HEK293 (cell line): ENCODE results near the gene EIF4B.

Source experiments
- CTCF ChIA-PET: fragments of 350-600 bp; formaldehyde crosslinking; extraction: SDS; loops from one replicate; lab custom pipeline; 2021; ENCODE audit warnings: antibody characterized with exemption; lab: Yijun Ruan, JAX
- POLR2A ChIA-PET: fragments of 300-600 bp; formaldehyde crosslinking; extraction: SDS; loops from one replicate; lab custom pipeline; 2020; ENCODE audit warnings: antibody characterized with exemption, inconsistent platforms; lab: Yijun Ruan, JAX
- H3K27ac ChIP-seq: fragments of 200-500 bp; sonication (Bioruptor generic); 2 replicates; pipeline ENCODE4 v1.5.1; 2014; ENCODE audit warnings: low read depth, low read length, control low read depth, inconsistent platforms; ENCODE audit errors: extremely low read depth
- H3K36me3 ChIP-seq, 2 experiments: fragments of 200-500 bp in 1 of 2; sonication (Bioruptor generic) in 1 of 2; 1 replicate in 1 of 2; 2 replicates in 1 of 2; pipeline ENCODE4 v1.5.1; 2014 to 2017; ENCODE audit warnings: inconsistent platforms in 2 of 2, low read length in 2 of 2; ENCODE audit not compliant: control insufficient read depth in 2 of 2, insufficient read depth in 1 of 2
- H3K4me1 ChIP-seq: fragments of 200-500 bp; sonication (Bioruptor generic); 2 replicates; pipeline ENCODE4 v1.5.1; 2014; ENCODE audit warnings: mild to moderate bottlenecking, low read length, inconsistent platforms; ENCODE audit not compliant: control insufficient read depth, insufficient read depth
- H3K4me3 ChIP-seq: 2 replicates; pipeline ENCODE4 v1.5.1; 2011; ENCODE audit warnings: low read depth, mild to moderate bottlenecking, control low read depth, low read length, moderate library complexity
- H3K9me3 ChIP-seq: fragments of 200-500 bp; sonication (Bioruptor generic); 2 replicates; pipeline ENCODE4 v1.5.1; 2014; ENCODE audit warnings: low read depth, low read length, inconsistent platforms; ENCODE audit not compliant: control insufficient read depth, insufficient read depth
- BCL11B ChIP-seq: fragments of 450-650 bp; formaldehyde crosslinking; IDR thresholded peaks from 2 replicates; pipeline ENCODE4 v1.5.1; 2016; ENCODE audit warnings: low read depth, missing biosample characterization, missing genetic modification characterization
- ELK4 ChIP-seq: IDR thresholded peaks from 2 replicates; pipeline ENCODE4 v1.6.1; 2011; ENCODE audit warnings: mild to moderate bottlenecking, low read depth, low read length, borderline replicate concordance
- GLIS2 ChIP-seq: fragments of 450-650 bp; formaldehyde crosslinking; IDR thresholded peaks from 2 replicates; pipeline ENCODE4 v1.5.1; 2016; ENCODE audit warnings: missing biosample characterization, missing genetic modification characterization
- HOXC10 ChIP-seq: sonication (generic); formaldehyde crosslinking; IDR thresholded peaks from 2 replicates; pipeline ENCODE4 v1.8.1; 2023; ENCODE audit warnings: mild to moderate bottlenecking, missing genetic modification reagents
- PRDM1 ChIP-seq: fragments of 450-650 bp; formaldehyde crosslinking; IDR thresholded peaks from 2 replicates; pipeline ENCODE4; 2016; ENCODE audit warnings: missing biosample characterization, missing genetic modification characterization
- REPIN1 ChIP-seq: fragments of 450-650 bp; formaldehyde crosslinking; IDR thresholded peaks from 2 replicates; pipeline ENCODE4 v1.5.1; 2017; ENCODE audit warnings: missing biosample characterization, missing genetic modification characterization, low read depth
- SP7 ChIP-seq: fragments of 450-650 bp; formaldehyde crosslinking; IDR thresholded peaks from 2 replicates; pipeline ENCODE4 v1.5.1; 2016; ENCODE audit warnings: missing biosample characterization, missing genetic modification characterization
- ZFP3 ChIP-seq: fragments of 450-650 bp; formaldehyde crosslinking; IDR thresholded peaks from 2 replicates; pipeline ENCODE4 v1.5.1; 2016; ENCODE audit warnings: low read depth, missing biosample characterization, missing genetic modification characterization
- ZNF138 ChIP-seq: fragments of 450-650 bp; formaldehyde crosslinking; IDR thresholded peaks from 2 replicates; pipeline ENCODE4 v1.5.1; 2016; ENCODE audit warnings: missing biosample characterization, missing genetic modification characterization, borderline replicate concordance
- ZNF155 ChIP-seq: fragments of 450-650 bp; formaldehyde crosslinking; IDR thresholded peaks from 2 replicates; pipeline ENCODE4 v1.5.1; 2016; ENCODE audit warnings: missing biosample characterization, missing genetic modification characterization
- ZNF184 ChIP-seq: fragments of 450-650 bp; IDR thresholded peaks from 2 replicates; pipeline ENCODE4 v1.5.1; 2018; ENCODE audit warnings: missing biosample characterization, mild to moderate bottlenecking, missing genetic modification characterization
- ZNF354C ChIP-seq: fragments of 450-650 bp; formaldehyde crosslinking; IDR thresholded peaks from 2 replicates; pipeline ENCODE4 v1.5.1; 2016; ENCODE audit warnings: missing biosample characterization, missing genetic modification characterization, low read depth, borderline replicate concordance
- ZNF48 ChIP-seq: fragments of 450-650 bp; formaldehyde crosslinking; IDR thresholded peaks from 2 replicates; pipeline ENCODE4 v1.5.1; 2016; ENCODE audit warnings: missing biosample characterization, missing genetic modification characterization
- ZNF529 ChIP-seq: fragments of 450-650 bp; formaldehyde crosslinking; IDR thresholded peaks from 2 replicates; pipeline ENCODE4 v1.5.1; 2017; ENCODE audit warnings: missing genetic modification characterization, missing biosample characterization; ENCODE audit not compliant: insufficient replicate concordance
- ZNF548 ChIP-seq: fragments of 450-650 bp; formaldehyde crosslinking; IDR thresholded peaks from 2 replicates; pipeline ENCODE4 v1.5.1; 2016; ENCODE audit warnings: missing biosample characterization, missing genetic modification characterization
- ZNF558 ChIP-seq: fragments of 450-650 bp; formaldehyde crosslinking; IDR thresholded peaks from 2 replicates; pipeline ENCODE4 v1.5.1; 2016; ENCODE audit warnings: missing biosample characterization, missing genetic modification characterization
- ZNF596 ChIP-seq: fragments of 450-650 bp; IDR thresholded peaks from 2 replicates; pipeline ENCODE4 v1.5.0; 2018; ENCODE audit warnings: missing biosample characterization, mild to moderate bottlenecking, missing genetic modification characterization, moderate library complexity
- ZNF610 ChIP-seq: fragments of 450-650 bp; formaldehyde crosslinking; IDR thresholded peaks from 2 replicates; pipeline ENCODE4 v1.5.1; 2016; ENCODE audit warnings: missing biosample characterization, missing genetic modification characterization, borderline replicate concordance
- TF ChIP-seq, protein P1 (sequence below): fragments of 450-650 bp; formaldehyde crosslinking; IDR thresholded peaks from 2 replicates; pipeline ENCODE4 v1.5.0; 2017; ENCODE audit warnings: missing biosample characterization, missing genetic modification characterization, borderline replicate concordance

EIF4B gene

GRCh38 chr12:53082637-53083175, 76.5 kb downstream of the EIF4B start:
- H3K36me3 ChIP-seq = no peaks in the 10 kb centered on the region
- TF ChIP-seq ZNF184 (tag by site-specific recombination) = peak; percentile 99
- peak; percentile 65 for TF ChIP-seq SP7 (tag by site-specific recombination)
- TF ChIP-seq, protein P1, sequence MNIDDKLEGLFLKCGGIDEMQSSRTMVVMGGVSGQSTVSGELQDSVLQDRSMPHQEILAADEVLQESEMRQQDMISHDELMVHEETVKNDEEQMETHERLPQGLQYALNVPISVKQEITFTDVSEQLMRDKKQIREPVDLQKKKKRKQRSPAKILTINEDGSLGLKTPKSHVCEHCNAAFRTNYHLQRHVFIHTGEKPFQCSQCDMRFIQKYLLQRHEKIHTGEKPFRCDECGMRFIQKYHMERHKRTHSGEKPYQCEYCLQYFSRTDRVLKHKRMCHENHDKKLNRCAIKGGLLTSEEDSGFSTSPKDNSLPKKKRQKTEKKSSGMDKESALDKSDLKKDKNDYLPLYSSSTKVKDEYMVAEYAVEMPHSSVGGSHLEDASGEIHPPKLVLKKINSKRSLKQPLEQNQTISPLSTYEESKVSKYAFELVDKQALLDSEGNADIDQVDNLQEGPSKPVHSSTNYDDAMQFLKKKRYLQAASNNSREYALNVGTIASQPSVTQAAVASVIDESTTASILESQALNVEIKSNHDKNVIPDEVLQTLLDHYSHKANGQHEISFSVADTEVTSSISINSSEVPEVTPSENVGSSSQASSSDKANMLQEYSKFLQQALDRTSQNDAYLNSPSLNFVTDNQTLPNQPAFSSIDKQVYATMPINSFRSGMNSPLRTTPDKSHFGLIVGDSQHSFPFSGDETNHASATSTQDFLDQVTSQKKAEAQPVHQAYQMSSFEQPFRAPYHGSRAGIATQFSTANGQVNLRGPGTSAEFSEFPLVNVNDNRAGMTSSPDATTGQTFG (tag by site-specific recombination) = no peak
- no peak for TF ChIP-seq BCL11B
- no peaks in the 10 kb centered on the region for H3K9me3 ChIP-seq
- no peak overlapping the region for H3K4me3 ChIP-seq
- H3K27ac ChIP-seq = no peak overlapping the region
- peaks cover 2% of the 10 kb centered on the region; the same call in 1 of the 2 replicates for H3K4me1 ChIP-seq
- ChIA-PET POLR2A (no interaction called here), CTCF (interaction anchor here (0.7 to 1.5 kb wide), 3 partner anchors 16 to 17 kb away, joined by 3 read pairs; no protein-coding TSS in a partner anchor)

GRCh38 chr12:53086361-53086760, 80.1 kb downstream of the EIF4B start:
- TF ChIP-seq, protein P1 (tag by site-specific recombination) = no peak
- TF ChIP-seq ZNF529 = no peak
- TF ChIP-seq ZFP3 (tag by site-specific recombination) = no peak
- TF ChIP-seq REPIN1 (tag by site-specific recombination) = no peak
- TF ChIP-seq GLIS2 (tag by site-specific recombination) = no peak
- Histone ChIP-seq H3K4me3 (no peak overlapping the region), H3K9me3 (no peaks in the 10 kb centered on the region), H3K4me1 (no peaks in the 10 kb centered on the region), H3K36me3 (no peaks in the 10 kb centered on the region), H3K27ac (no peak overlapping the region)
- ChIA-PET POLR2A (interaction anchor here (0.6 kb wide), 1 partner anchor 8 kb away, joined by 5 read pairs; no protein-coding TSS in a partner anchor), CTCF (interaction anchor here (0.8 to 3.6 kb wide), 5 partner anchors 13 to 40 kb away, joined by 3 to 18 read pairs (median 4); no protein-coding TSS in a partner anchor)

GRCh38 chr12:53090105-53090504, 83.8 kb downstream of the EIF4B start:
- no peaks in the 10 kb centered on the region for H3K4me1 ChIP-seq
- H3K4me3 ChIP-seq = no peak overlapping the region
- H3K9me3 ChIP-seq = no peaks in the 10 kb centered on the region
- ChIA-PET CTCF (interaction anchor here (0.6 to 1.3 kb wide), 2 partner anchors 9 to 772 kb away, joined by 3 to 9 read pairs; no protein-coding TSS in a partner anchor), POLR2A (interaction anchor here (1.6 kb wide), 1 partner anchor 11 kb away, joined by 6 read pairs; the partner anchor contains the start of gene SPRYD3)
- H3K27ac ChIP-seq = no peak overlapping the region
- no peaks in the 10 kb centered on the region for H3K36me3 ChIP-seq
- TF ChIP-seq ZNF548 (tag by site-specific recombination) (peak; percentile 97), HOXC10 (CRISPR knock-in tag) (no peak), PRDM1 (tag by site-specific recombination) (no peak)
- TF ChIP-seq, all 188 proteins: peak for 1

GRCh38 chr12:53090554-53090953, 84.3 kb downstream of the EIF4B start:
- Histone ChIP-seq H3K4me1 (no peaks in the 10 kb centered on the region), H3K36me3 (no peaks in the 10 kb centered on the region), H3K27ac (no peak overlapping the region), H3K9me3 (no peaks in the 10 kb centered on the region), H3K4me3 (no peak overlapping the region)
- ChIA-PET CTCF (interaction anchor here (0.6 to 1.3 kb wide), 3 partner anchors 9 to 773 kb away, joined by 3 to 9 read pairs (median 8); no protein-coding TSS in a partner anchor), POLR2A (interaction anchor here (1.6 kb wide), 1 partner anchor 12 kb away, joined by 6 read pairs; the partner anchor contains the start of gene SPRYD3)
- TF ChIP-seq ZNF354C (tag by site-specific recombination) (no peak), ELK4 (no peak), ZNF596 (tag by site-specific recombination) (no peak), ZNF155 (tag by site-specific recombination) (no peak), REPIN1 (tag by site-specific recombination) (no peak), ZNF48 (no peak), ZNF138 (no peak), ZNF610 (no peak), ZNF558 (no peak)
